Small intestine (tissue), 7 donors: Measurements from ENCODE around the gene PNPO. TPM values are rescaled to one million over a fixed set of nuclear protein-coding genes. Genes with fewer than 3 reads are reported as not detected.
"Not testable (repeated sequence)": the region's sequence is repeated elsewhere in the genome, so short reads cannot be mapped to it uniquely, and the experiment has no call there.

Experiments used
- DNase-seq, 2 donors: peaks; one replicate each; pipeline versions ENCODE4 v3.0.0 to v3.0.0-alpha.2; 2013
- FAIRE-seq: peaks from 2 replicates; lab custom pipeline; 2012; peaks lifted over from hg19 to GRCh38; lab: Jason Lieb, UNC
- H3K27ac ChIP-seq, 3 donors: one replicate each; pipeline ENCODE4 v1.5.1; 2013; ENCODE audit warnings: low read length in 2 of 3, mild to moderate bottlenecking in 2 of 3, control low read depth in 1 of 3, inconsistent platforms in 1 of 3, low read depth in 1 of 3, moderate library complexity in 1 of 3
- H3K27me3 ChIP-seq, 3 donors: one replicate each; pipeline ENCODE4 v1.6.1; 2013; ENCODE audit warnings: low read length in 3 of 3, inconsistent platforms in 1 of 3; ENCODE audit not compliant: control insufficient read depth in 3 of 3, insufficient read depth in 3 of 3
- H3K36me3 ChIP-seq, 3 donors: one replicate each; pipeline ENCODE4 v1.6.1; 2013; ENCODE audit warnings: low read length in 3 of 3, inconsistent platforms in 1 of 3, low read depth in 1 of 3, mild to moderate bottlenecking in 1 of 3, moderate library complexity in 1 of 3; ENCODE audit not compliant: control insufficient read depth in 3 of 3, insufficient read depth in 2 of 3
- H3K4me1 ChIP-seq, 3 donors: one replicate each; pipeline ENCODE4 v1.6.1; 2013; ENCODE audit warnings: low read length in 2 of 3, inconsistent platforms in 1 of 3, low read depth in 1 of 3, mild to moderate bottlenecking in 1 of 3, moderate library complexity in 1 of 3; ENCODE audit not compliant: control insufficient read depth in 3 of 3, insufficient read depth in 2 of 3
- H3K4me3 ChIP-seq, 3 donors: one replicate each; pipeline ENCODE4 v1.5.1; 2013; ENCODE audit warnings: low read length in 3 of 3, control low read depth in 1 of 3, inconsistent platforms in 1 of 3, low read depth in 1 of 3, mild to moderate bottlenecking in 1 of 3, moderate library complexity in 1 of 3
- H3K9me3 ChIP-seq, 2 donors: one replicate each; pipeline ENCODE4 v1.6.1; 2013; ENCODE audit warnings: low read depth in 1 of 2, low read length in 1 of 2; ENCODE audit not compliant: control insufficient read depth in 2 of 2, insufficient read depth in 1 of 2
- WGBS, 3 donors: extraction: QIAGEN DNeasy Blood & Tissue Kit; methylation state at CpG; one replicate each; pipeline ENCODE4 v1.1.7; 2013; 5-methylcytosine and 5-hydroxymethylcytosine counted together
- polyA plus RNA-seq, 4 donors: library from polyadenylated mRNA; stranded (reverse) in 3 of 4; unstranded in 1 of 4; fragments of 200-250 nt in 3 of 4; fragments of 120-200 nt in 1 of 4; gene quantifications; one replicate each; pipeline versions ENCODE4 v1.2.1 to v1.2.3, GENCODE V29; 2013
- donor health status: healthy with polysubstance abuse.
- donor health status: control.
- donor health status: control.
- donor health status: Bipolar disorder and iron deficiency.
- donor health status: healthy.

Gene PNPO
- polyA plus RNA-seq, 4 donors, result 10.8 to 49.1 (median 19.1) TPM

- DNase-seq (no peak), FAIRE-seq (no peak)
- H3K36me3 ChIP-seq, result peaks cover 20 to 77% (median 24%) of the 10 kb centered on the region in 3 donors
- no peaks in the 10 kb centered on the region for H3K4me1 ChIP-seq
- 86 to 97% (median 91%) methylated on average over 9 of the region's 9 CpGs for WGBS, 3 donors
- H3K27me3 ChIP-seq, result no peaks in the 10 kb centered on the region
- H3K9me3 ChIP-seq, result no peaks in the 10 kb centered on the region
- H3K4me3 ChIP-seq, result no peak overlapping the region
- no peak overlapping the region for H3K27ac ChIP-seq
Measured at GRCh38 chr17:47981462-47981861, 40.1 kb downstream of the PNPO start.

- Histone ChIP-seq H3K4me3 (no peak overlapping the region), H3K27me3 (no peaks in the 10 kb centered on the region), H3K4me1 (peaks cover 0 to 3% (median 0%) of the 10 kb centered on the region in 3 donors), H3K27ac (no peak overlapping the region), H3K9me3 (no peaks in the 10 kb centered on the region), H3K36me3 (peaks cover 20 to 74% (median 24%) of the 10 kb centered on the region in 3 donors)
- FAIRE-seq (no peak), DNase-seq (no peak)
- WGBS, 3 donors, result 60 to 68% (median 68%) methylated on average over 14 of the region's 14 CpGs
Measured at GRCh38 chr17:47982091-47982617, 40.8 kb downstream of the PNPO start.

GRCh38 chr17:47982645-47983390 is 41.4 kb downstream of the PNPO start:
- peaks cover 0 to 4% (median 0%) of the 10 kb centered on the region in 3 donors for H3K4me1 ChIP-seq
- H3K4me3 ChIP-seq, result no peak overlapping the region
- H3K9me3 ChIP-seq, result no peaks in the 10 kb centered on the region
- FAIRE-seq, result no peak
- DNase-seq, result no peak
- peaks cover 0 to 4% (median 0%) of the 10 kb centered on the region in 3 donors for H3K27me3 ChIP-seq
- peaks cover 15 to 68% (median 24%) of the 10 kb centered on the region in 3 donors for H3K36me3 ChIP-seq
- H3K27ac ChIP-seq, result no peak overlapping the region
- 81 to 84% (median 82%) methylated on average over 9 of the region's 9 CpGs for WGBS, 3 donors

- 80 to 84% (median 80%) methylated on average over 11 of the region's 11 CpGs for WGBS, 3 donors
- no peak for DNase-seq
- Histone ChIP-seq H3K4me1 (peaks cover 0 to 4% (median 0%) of the 10 kb centered on the region in 3 donors), H3K4me3 (no peak overlapping the region), H3K27me3 (peaks cover 0 to 4% (median 0%) of the 10 kb centered on the region in 3 donors), H3K36me3 (peaks cover 14 to 62% (median 22%) of the 10 kb centered on the region in 3 donors), H3K9me3 (no peaks in the 10 kb centered on the region), H3K27ac (no peak overlapping the region)
- no peak for FAIRE-seq
Measured at GRCh38 chr17:47983492-47984223, 42.3 kb downstream of the PNPO start.

GRCh38 chr17:47986520-47986919 is 45.1 kb downstream of the PNPO start:
- H3K9me3 ChIP-seq, result no peaks in the 10 kb centered on the region
- no peak for DNase-seq
- H3K27ac ChIP-seq, result no peak overlapping the region
- H3K36me3 ChIP-seq, result peaks cover 6 to 35% (median 7%) of the 10 kb centered on the region in 3 donors
- WGBS, 3 donors, result 73 to 81% (median 81%) methylated on average over 5 of the region's 5 CpGs
- no peak for FAIRE-seq
- H3K27me3 ChIP-seq, result peaks cover 0 to 4% (median 0%) of the 10 kb centered on the region in 3 donors
- H3K4me1 ChIP-seq, result peaks cover 0 to 4% (median 0%) of the 10 kb centered on the region in 3 donors
- H3K4me3 ChIP-seq, result no peak overlapping the region

- FAIRE-seq, result no peak
- peaks cover 0 to 4% (median 0%) of the 10 kb centered on the region in 3 donors for H3K27me3 ChIP-seq
- H3K27ac ChIP-seq, result peak overlapping the region in 1 of 3 donors; percentile 15
- H3K36me3 ChIP-seq, result peaks cover 4 to 27% (median 6%) of the 10 kb centered on the region in 3 donors
- H3K9me3 ChIP-seq, result no peaks in the 10 kb centered on the region
- 47 to 62% (median 56%) methylated on average over 17 of the region's 17 CpGs for WGBS, 3 donors
- peaks cover 0 to 4% (median 0%) of the 10 kb centered on the region in 3 donors for H3K4me1 ChIP-seq
- no peak for DNase-seq
- H3K4me3 ChIP-seq, result no peak overlapping the region
Measured at GRCh38 chr17:47987240-47987835, 46.0 kb downstream of the PNPO start.

GRCh38 chr17:47988445-47988844 is 47.1 kb downstream of the PNPO start:
- 91 to 100% (median 96%) methylated on average over 1 of the region's 1 CpG for WGBS, 3 donors
- not testable (repeated sequence) for H3K27ac ChIP-seq, H3K4me3 ChIP-seq, H3K4me1 ChIP-seq, DNase-seq, FAIRE-seq, H3K27me3 ChIP-seq, H3K9me3 ChIP-seq
- H3K36me3 ChIP-seq, result peaks cover 2 to 16% (median 6%) of the 10 kb centered on the region in 3 donors

- Histone ChIP-seq H3K36me3 (peaks cover 0 to 10% (median 2%) of the 10 kb centered on the region in 3 donors), H3K4me1 (peaks cover 0 to 4% (median 0%) of the 10 kb centered on the region in 3 donors), H3K27me3 (peaks cover 0 to 4% (median 0%) of the 10 kb centered on the region in 3 donors), H3K4me3 (no peak overlapping the region), H3K27ac (no peak overlapping the region), H3K9me3 (no peaks in the 10 kb centered on the region)
- DNase-seq, result no peak
- WGBS, 3 donors, result 82 to 85% (median 84%) methylated on average over 10 of the region's 10 CpGs
- no peak for FAIRE-seq
Measured at GRCh38 chr17:47989159-47989558, 47.8 kb downstream of the PNPO start.
